ENCODE measurements around the gene ZBTB21.

The ZBTB21 gene

GRCh38 chr21:42010507-42011495, 641 bp upstream of the ZBTB21 start:
- Histone ChIP-seq H3K9ac (ENCODE audit: low read length) (peak overlapping the region; percentile 89), H4K20me1 (ENCODE audit: insufficient read depth, low read length) (no peaks in the 10 kb centered on the region), H3K27me3 (replicated peaks; ENCODE audit: insufficient read depth, low read length) (no peaks in the 10 kb centered on the region), H3K4me2 (ENCODE audit: low read depth, low read length) (peak overlapping the region; percentile 83), H3F3A (ENCODE audit: insufficient read depth, low read length) (peaks cover 13% of the 10 kb centered on the region), H3K27ac (ENCODE audit: low read length) (peak overlapping the region; percentile 76), H3K4me1 (ENCODE audit: low read length) (peaks cover 4% of the 10 kb centered on the region; the same call in 1 of the 2 replicates), H3K79me2 (ENCODE audit: low read length) (peaks cover 37% of the 10 kb centered on the region), H2AFZ (ENCODE audit: low read length) (peak overlapping the region; percentile 65), H3K36me3 (replicated peaks; ENCODE audit: insufficient read depth, low read length) (peaks cover 7% of the 10 kb centered on the region; the same call in 1 of the 2 replicates), H3K9me3 (replicated peaks; ENCODE audit: insufficient read depth, low read length) (no peaks in the 10 kb centered on the region), H3K9me2 (replicated peaks; ENCODE audit: insufficient read depth, low read length) (no peaks in the 10 kb centered on the region), H3K4me3 (ENCODE audit: low read length) (peak overlapping the region; percentile 71)
- TF ChIP-seq, protein P1, sequence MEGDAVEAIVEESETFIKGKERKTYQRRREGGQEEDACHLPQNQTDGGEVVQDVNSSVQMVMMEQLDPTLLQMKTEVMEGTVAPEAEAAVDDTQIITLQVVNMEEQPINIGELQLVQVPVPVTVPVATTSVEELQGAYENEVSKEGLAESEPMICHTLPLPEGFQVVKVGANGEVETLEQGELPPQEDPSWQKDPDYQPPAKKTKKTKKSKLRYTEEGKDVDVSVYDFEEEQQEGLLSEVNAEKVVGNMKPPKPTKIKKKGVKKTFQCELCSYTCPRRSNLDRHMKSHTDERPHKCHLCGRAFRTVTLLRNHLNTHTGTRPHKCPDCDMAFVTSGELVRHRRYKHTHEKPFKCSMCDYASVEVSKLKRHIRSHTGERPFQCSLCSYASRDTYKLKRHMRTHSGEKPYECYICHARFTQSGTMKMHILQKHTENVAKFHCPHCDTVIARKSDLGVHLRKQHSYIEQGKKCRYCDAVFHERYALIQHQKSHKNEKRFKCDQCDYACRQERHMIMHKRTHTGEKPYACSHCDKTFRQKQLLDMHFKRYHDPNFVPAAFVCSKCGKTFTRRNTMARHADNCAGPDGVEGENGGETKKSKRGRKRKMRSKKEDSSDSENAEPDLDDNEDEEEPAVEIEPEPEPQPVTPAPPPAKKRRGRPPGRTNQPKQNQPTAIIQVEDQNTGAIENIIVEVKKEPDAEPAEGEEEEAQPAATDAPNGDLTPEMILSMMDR (IDR thresholded peaks at IDR 0.05; ENCODE audit: low read length): no peak
- TF ChIP-seq EZH2phosphoT487 (IDR thresholded peaks at IDR 0.05; ENCODE audit: low read length) (no peak), EZH2 (optimal IDR thresholded peaks at IDR 0.05; ENCODE audit: low read depth, low read length) (no peak)
- DNase-seq: peak; percentile 69

GRCh38 chr21:42009018-42009830, 936 bp downstream of the ZBTB21 start:
- Histone ChIP-seq H2AFZ (ENCODE audit: low read length) (peak overlapping the region; percentile 20), H3K4me1 (ENCODE audit: low read length) (peaks cover 4% of the 10 kb centered on the region; the same call in 1 of the 2 replicates), H3K36me3 (replicated peaks; ENCODE audit: insufficient read depth, low read length) (peaks cover 7% of the 10 kb centered on the region; the same call in 1 of the 2 replicates), H3K4me3 (ENCODE audit: low read length) (peak overlapping the region; percentile 79), H3F3A (ENCODE audit: insufficient read depth, low read length) (peaks cover 13% of the 10 kb centered on the region), H4K20me1 (ENCODE audit: insufficient read depth, low read length) (no peaks in the 10 kb centered on the region), H3K9me2 (replicated peaks; ENCODE audit: insufficient read depth, low read length) (no peaks in the 10 kb centered on the region), H3K9me3 (replicated peaks; ENCODE audit: insufficient read depth, low read length) (no peaks in the 10 kb centered on the region), H3K9ac (ENCODE audit: low read length) (peak overlapping the region; percentile 94), H3K27ac (ENCODE audit: low read length) (peak overlapping the region; percentile 94), H3K79me2 (ENCODE audit: low read length) (peaks cover 53% of the 10 kb centered on the region), H3K4me2 (ENCODE audit: low read depth, low read length) (peak overlapping the region; percentile 89), H3K27me3 (replicated peaks; ENCODE audit: insufficient read depth, low read length) (no peaks in the 10 kb centered on the region)
- DNase-seq: peak; percentile 83
- TF ChIP-seq EZH2phosphoT487 (IDR thresholded peaks at IDR 0.05; ENCODE audit: low read length) (no peak), EZH2 (optimal IDR thresholded peaks at IDR 0.05; ENCODE audit: low read depth, low read length) (no peak)
- TF ChIP-seq, protein P1 (IDR thresholded peaks at IDR 0.05; ENCODE audit: low read length): peak; percentile 53

GRCh38 chr21:42007356-42007940, 2.7 kb downstream of the ZBTB21 start:
- H4K20me1 ChIP-seq (ENCODE audit: insufficient read depth, low read length): no peaks in the 10 kb centered on the region
- no peak overlapping the region for H3K4me2 ChIP-seq (ENCODE audit: low read depth, low read length)
- H2AFZ ChIP-seq (ENCODE audit: low read length): no peak overlapping the region
- no peak for TF ChIP-seq EZH2 (optimal IDR thresholded peaks at IDR 0.05; ENCODE audit: low read depth, low read length)
- TF ChIP-seq, protein P1 (IDR thresholded peaks at IDR 0.05; ENCODE audit: low read length): no peak
- no peak for TF ChIP-seq EZH2phosphoT487 (IDR thresholded peaks at IDR 0.05; ENCODE audit: low read length)
- no peak overlapping the region for H3K4me3 ChIP-seq (ENCODE audit: low read length)
- H3K36me3 ChIP-seq (replicated peaks; ENCODE audit: insufficient read depth, low read length): peaks cover 7% of the 10 kb centered on the region; the same call in 1 of the 2 replicates
- H3K27ac ChIP-seq (ENCODE audit: low read length): no peak overlapping the region
- peaks cover 13% of the 10 kb centered on the region for H3F3A ChIP-seq (ENCODE audit: insufficient read depth, low read length)
- no peaks in the 10 kb centered on the region for H3K9me3 ChIP-seq (replicated peaks; ENCODE audit: insufficient read depth, low read length)
- no peak for DNase-seq
- peaks cover 70% of the 10 kb centered on the region for H3K79me2 ChIP-seq (ENCODE audit: low read length)
- H3K9ac ChIP-seq (ENCODE audit: low read length): no peak overlapping the region
- no peaks in the 10 kb centered on the region for H3K27me3 ChIP-seq (replicated peaks; ENCODE audit: insufficient read depth, low read length)
- peaks cover 4% of the 10 kb centered on the region; the same call in 1 of the 2 replicates for H3K4me1 ChIP-seq (ENCODE audit: low read length)
- H3K9me2 ChIP-seq (replicated peaks; ENCODE audit: insufficient read depth, low read length): no peaks in the 10 kb centered on the region

All from MM.1S (cell line).